GM19099 (cell line): ENCODE results near the gene GTF3C5.

Source experiments
- POLR2A ChIP-seq: IDR thresholded peaks from 3 replicates; pipeline ENCODE4 v1.6.1; 2011; ENCODE audit warnings: low read depth; ENCODE audit not compliant: insufficient read length; ENCODE audit errors: extremely low read depth

GTF3C5 gene

DNA sequence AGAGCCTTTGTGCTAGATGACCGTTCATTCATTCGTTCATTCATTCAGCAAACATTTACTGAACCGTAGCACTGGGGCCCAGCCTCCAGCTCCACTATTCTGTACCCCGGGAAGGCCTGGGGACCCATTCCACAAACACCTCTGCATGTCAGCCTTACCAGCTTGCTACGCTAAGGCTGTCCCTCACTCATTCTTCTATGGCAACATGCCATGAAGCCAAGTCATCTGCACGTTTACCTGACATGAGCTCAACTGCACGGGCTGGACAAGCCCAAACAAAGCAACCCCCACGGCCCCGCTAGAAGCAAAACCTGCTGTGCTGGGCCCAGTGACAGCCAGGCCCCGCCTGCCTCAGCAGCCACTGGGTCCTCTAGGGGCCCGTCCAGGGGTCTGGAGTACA lies 37.0 kb downstream of the GTF3C5 start:
- no peak for TF ChIP-seq POLR2A

DNA sequence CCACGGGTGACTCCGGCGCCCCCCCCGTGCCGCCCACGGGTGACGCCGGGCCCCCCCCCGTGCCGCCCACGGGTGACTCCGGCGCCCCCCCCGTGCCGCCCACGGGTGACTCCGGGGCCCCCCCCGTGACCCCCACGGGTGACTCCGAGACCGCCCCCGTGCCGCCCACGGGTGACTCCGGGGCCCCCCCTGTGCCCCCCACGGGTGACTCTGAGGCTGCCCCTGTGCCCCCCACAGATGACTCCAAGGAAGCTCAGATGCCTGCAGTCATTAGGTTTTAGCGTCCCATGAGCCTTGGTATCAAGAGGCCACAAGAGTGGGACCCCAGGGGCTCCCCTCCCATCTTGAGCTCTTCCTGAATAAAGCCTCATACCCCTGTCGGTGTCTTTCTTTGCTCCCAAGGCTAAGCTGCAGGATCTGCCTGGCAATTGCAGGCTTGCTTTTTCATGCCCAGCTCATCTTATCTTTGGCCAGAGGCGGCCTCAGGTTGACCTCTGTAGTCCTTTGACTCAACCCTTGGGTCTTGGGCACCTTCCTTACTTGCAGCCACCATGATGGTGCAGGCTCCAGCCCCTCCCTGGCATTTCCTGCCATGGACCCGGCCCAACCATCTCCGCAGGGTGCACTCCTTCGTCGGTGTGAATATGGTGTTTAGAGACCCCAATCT lies 40.8 kb downstream of the GTF3C5 start:
- TF ChIP-seq POLR2A: no peak

- no peak for TF ChIP-seq POLR2A
Observed at GRCh38 chr9:133073086-133074014, 42.6 kb downstream of the GTF3C5 start.

DNA sequence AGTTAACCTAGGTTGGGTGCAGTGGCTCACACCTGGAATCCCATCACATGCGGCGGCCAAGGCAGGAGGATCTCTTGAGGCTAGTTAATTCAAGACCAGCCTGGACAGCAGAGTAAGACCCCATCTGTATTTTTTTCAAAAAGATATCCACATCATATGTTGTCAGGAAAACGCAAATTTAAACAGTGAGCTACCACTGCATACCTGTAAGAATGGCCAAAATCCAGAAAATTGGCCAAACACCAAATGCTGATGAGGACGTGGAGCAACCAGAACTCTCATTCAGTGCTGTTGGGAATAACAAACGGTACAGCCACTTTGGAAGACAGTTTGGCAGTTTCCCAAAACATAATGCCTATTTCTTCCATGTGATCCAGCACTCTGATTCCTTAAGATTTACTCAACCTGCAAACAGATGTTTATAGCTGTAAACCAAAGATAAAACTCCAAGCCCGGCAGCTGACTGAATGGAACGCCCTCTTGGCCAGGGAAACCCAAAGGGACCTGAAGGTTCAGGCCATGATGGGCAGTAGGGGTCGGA lies 43.4 kb downstream of the GTF3C5 start:
- TF ChIP-seq POLR2A: no peak

- no peak for TF ChIP-seq POLR2A
Observed at GRCh38 chr9:133075925-133076630, 45.3 kb downstream of the GTF3C5 start.

GRCh38 chr9:133076691-133077090 lies 45.9 kb downstream of the GTF3C5 start:
- no peak for TF ChIP-seq POLR2A

GRCh38 chr9:133078486-133078885 lies 47.7 kb downstream of the GTF3C5 start:
- TF ChIP-seq POLR2A: no peak

GRCh38 chr9:133080161-133080560 lies 49.4 kb downstream of the GTF3C5 start:
- no peak for TF ChIP-seq POLR2A

GRCh38 chr9:133086894-133087293 lies 56.1 kb downstream of the GTF3C5 start:
- no peak for TF ChIP-seq POLR2A

- no peak for TF ChIP-seq POLR2A
Observed at GRCh38 chr9:133087429-133088145, 56.8 kb downstream of the GTF3C5 start.

- TF ChIP-seq POLR2A: no peak
Observed at GRCh38 chr9:133088146-133088750, 57.5 kb downstream of the GTF3C5 start.

- no peak for TF ChIP-seq POLR2A
Observed at GRCh38 chr9:133088756-133089155, 58.0 kb downstream of the GTF3C5 start.

DNA sequence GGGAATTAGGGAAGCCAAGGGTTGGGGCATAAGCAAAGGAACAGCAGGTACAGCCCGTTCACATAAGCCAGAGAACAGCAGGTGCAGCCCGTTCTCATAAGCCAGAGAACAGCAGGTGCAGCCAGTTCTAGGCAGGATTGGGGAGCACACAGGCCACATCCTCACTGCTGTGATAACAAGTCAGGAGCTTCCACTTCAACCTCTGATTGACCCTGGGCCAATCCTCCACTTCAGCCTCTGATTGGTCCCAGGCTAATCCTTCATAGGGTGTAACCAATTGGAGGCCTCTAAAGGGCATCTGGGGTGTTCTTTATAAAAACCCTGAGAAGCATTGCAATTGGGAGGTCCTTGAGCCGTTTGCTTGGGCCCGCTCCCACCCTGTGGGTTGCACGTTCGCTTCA lies 58.5 kb downstream of the GTF3C5 start:
- TF ChIP-seq POLR2A: no peak

GRCh38 chr9:133090187-133090586 lies 59.4 kb downstream of the GTF3C5 start:
- no peak for TF ChIP-seq POLR2A
